GM19397 (cell line): ENCODE measurements around the gene GNGT2.

ENCODE experiments used
- ATAC-seq: cut with Tn5 transposase; IDR thresholded peaks from one replicate; pipeline ENCODE4 v1.9.1; 2021; ENCODE audit warnings: mild to moderate bottlenecking, moderate library complexity; ENCODE audit not compliant: unreplicated experiment

The GNGT2 gene

GRCh38 chr17:49229805-49230600 lies 19.6 kb upstream of the GNGT2 start:
- ATAC-seq = no peak

- ATAC-seq = no peak
Observed at GRCh38 chr17:49229076-49229804, 18.9 kb upstream of the GNGT2 start.

DNA sequence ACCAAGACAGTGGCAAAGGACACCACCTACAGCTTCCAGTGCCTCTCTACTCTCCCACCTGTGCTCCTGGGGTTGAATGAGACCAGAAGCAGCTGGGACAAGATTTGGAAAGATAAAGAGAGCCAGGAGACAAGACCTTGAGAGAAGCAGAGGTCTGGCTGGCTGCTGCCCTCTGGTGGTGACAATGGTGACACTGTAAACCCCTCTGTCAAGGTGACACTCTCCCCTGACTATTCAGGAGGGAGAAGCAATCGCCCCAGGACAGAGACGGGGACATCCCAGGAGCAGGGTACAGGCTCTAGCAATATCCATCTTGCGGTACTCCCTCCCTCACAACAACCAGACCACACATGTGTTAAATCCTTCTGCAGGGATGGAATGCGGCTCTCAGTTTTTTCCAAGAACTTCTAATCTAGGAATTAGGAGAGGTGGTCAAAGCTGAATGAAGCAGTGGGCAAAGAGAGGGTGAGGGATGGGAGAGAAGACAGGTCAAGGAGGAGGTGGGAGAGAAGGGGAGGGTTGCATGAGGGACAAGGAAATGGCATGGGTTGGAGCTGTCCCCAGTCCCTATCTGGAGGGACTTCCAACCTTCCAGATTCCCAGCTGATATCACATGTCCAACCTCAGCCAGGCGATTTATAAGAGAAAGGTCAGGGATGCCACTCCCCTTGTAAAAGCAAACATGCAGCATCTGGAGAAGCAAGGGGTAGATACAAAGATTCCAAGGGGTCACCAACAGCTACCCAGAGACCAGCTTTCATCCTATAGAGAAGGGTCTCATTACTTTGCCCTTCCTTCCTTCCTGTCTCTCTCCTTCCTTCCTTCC lies 17.3 kb upstream of the GNGT2 start:
- ATAC-seq = no peak

- no peak for ATAC-seq
Observed at GRCh38 chr17:49226771-49227435, 16.5 kb upstream of the GNGT2 start.

DNA sequence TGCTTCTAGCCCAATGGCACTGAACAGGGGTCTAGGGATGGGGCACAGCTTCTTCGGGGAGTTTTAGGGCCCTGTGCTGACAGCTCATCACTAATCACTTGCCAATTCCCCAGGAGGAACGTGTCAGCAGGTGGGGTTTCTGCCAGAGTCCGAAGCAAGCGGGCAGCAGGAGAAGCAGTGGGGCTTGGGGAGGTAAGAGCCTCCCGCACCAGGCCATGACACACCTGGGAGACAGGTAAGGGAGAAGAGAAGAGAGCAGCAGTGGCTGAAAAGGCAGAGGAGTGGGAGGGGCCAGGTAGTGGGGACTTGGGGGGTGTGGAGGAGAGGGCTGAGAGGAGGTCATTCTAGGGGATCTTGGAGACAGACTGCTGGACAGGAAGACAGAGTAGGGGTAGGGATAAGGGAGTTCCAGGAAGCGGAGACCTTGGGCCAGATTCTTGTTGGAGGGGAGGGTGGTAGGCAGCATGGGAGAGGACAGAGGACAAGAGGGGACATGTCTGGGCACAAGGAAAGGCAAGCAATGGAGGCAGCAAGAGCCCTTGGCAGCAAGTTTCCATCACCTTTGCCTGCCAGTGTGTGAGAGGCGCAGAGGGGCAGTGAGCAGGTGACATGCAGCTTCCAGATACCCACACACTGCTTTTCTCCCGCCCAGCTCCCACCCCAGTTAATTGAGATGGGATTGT lies 15.3 kb upstream of the GNGT2 start:
- ATAC-seq = no peak

- ATAC-seq = no peak
Observed at GRCh38 chr17:49224997-49225337, 14.6 kb upstream of the GNGT2 start.

- ATAC-seq = no peak
Observed at GRCh38 chr17:49224198-49224996, 14.0 kb upstream of the GNGT2 start.

GRCh38 chr17:49223517-49224197 lies 13.3 kb upstream of the GNGT2 start:
- no peak for ATAC-seq

DNA sequence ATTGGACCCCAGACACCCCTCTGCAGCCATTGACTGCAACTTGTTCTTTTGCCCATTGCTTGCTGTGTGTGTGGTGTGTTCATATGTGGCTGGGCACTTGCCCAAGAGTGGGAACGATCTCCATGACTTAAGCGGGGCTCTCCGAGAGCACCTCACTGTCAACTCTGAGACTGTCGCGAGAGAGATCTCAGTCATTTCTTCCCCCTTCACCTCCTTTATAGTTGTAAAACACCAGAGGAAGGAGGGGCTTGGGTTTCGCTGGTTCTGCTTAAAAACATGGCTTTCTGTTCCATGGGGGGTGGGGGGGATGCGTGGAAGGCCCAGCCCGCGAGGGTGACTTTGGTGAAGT lies 12.8 kb upstream of the GNGT2 start:
- ATAC-seq = no peak

DNA sequence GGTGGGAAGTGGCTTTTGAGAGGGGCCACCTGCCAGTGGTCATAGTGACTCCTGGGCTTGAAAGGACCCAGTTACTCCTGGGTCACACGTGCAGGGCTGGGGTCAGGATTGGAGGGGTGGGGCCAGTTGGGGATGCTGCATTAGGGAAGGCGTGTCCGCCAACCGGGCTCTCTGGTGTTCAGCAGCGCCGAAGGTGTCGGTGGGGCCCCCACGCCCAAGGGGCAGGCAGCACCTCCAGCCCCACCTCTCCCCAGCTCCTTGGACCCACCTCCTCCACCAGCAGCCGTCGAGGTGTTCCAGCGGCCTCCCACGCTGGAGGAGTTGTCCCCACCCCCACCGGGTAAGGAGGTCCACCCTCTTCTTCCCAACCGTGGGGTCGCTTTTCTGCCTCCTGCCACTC lies 9.6 kb upstream of the GNGT2 start:
- ATAC-seq = no peak

GRCh38 chr17:49218941-49219913 lies 8.9 kb upstream of the GNGT2 start:
- ATAC-seq = no peak

GRCh38 chr17:49217651-49218413 lies 7.5 kb upstream of the GNGT2 start:
- ATAC-seq = peak; percentile 38

GRCh38 chr17:49216953-49217650 lies 6.7 kb upstream of the GNGT2 start:
- ATAC-seq = no peak

GRCh38 chr17:49216482-49216881 lies 6.1 kb upstream of the GNGT2 start:
- ATAC-seq = no peak

DNA sequence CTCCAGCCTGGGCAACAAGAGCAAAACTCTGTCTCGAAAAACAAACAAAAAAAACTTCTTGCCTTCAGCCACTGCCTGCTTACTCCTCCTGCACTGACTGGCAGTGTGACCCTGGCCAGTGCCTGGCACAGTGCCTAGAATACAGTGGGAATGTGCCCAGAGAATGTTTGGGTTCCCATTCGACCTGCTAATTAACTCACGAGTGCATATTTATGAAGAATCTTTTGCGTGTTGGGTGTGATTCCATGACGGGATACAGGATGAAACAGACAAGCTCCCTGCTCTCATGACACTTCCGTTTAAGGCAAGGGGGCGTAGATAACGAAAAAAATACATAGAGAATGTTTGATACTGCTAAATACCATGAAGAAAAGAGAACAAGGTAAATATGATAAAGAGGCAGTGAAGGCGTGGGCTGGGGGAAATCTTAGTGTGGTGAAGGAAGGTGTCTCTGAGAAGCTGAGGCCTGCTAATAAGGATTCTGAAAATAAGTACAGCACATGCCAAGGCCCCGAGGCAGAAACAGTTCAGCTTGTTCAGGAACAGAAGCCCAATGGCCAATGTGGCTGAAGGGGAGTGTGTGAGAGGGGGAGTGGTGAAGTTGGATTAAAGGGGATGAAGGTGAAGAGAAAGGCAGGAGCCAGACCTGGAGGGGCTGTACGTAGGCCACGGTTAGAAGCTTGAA lies 4.4 kb upstream of the GNGT2 start:
- no peak for ATAC-seq

DNA sequence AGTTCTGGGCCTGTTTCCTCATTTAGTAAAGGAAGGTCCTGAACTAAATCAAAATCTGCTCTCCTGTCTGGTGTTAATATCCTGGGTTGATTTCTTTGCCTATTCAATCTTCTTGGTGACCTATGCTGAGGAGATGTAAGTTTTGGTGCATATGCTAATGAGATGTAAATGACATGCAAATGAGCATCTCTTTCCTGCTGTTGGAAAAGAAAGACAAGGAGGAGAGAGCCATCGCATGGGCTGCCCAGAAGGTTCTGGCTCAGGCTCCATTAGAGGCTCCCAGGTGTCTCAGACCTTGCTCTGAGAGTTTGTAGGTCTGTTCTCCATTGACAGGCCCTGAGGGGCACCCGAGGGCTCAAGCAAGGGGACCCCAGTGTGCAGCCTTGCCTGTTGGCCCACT lies 3.5 kb upstream of the GNGT2 start:
- no peak for ATAC-seq
